HG02943 (cell line): ENCODE data around the gene FOXO6.

Source experiments
- ATAC-seq: cut with Tn5 transposase; IDR thresholded peaks from one replicate; pipeline ENCODE4 v1.9.1; 2021; ENCODE audit warnings: mild to moderate bottlenecking, low read depth, moderate library complexity; ENCODE audit not compliant: unreplicated experiment

Gene FOXO6

DNA sequence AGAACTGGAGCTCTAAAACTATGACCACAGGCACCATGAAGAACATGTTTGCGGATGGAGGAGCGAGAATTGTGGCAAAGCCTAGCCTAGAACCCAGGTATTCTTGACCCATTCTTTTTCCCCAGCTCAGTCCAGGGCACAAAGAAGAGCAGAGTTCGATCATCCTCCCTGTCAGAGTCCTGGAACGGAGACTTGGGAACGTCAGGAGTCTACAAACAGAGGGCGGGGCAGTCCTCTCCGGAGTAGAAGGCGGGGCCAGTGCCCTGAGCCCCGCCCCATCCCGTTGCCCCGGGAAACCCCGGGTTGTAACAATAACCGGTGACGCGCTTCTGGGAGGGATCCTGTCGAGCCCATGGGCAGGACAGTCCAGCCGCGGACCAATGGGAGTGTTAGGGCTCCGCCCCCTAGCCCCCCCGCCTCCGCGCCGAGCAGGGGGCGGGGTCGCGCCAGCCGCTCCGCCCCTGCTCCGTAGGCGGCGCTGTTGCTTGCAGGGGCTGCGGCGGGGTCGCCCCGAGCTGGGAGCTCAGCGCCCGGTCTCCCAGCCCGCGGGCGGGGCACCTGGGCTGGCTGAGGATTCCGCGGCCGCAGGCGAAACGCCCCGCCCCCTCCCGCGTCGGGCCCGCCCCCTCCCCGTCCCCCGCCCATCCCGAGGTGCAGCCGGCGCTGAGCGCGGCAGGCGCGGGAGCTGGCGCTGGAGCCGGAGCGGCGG is at the start of gene FOXO6:
FOXO6 (plus strand) TSS at position 649 of the 709 bp plus-strand sequence.
- peak; percentile 76 for ATAC-seq

DNA sequence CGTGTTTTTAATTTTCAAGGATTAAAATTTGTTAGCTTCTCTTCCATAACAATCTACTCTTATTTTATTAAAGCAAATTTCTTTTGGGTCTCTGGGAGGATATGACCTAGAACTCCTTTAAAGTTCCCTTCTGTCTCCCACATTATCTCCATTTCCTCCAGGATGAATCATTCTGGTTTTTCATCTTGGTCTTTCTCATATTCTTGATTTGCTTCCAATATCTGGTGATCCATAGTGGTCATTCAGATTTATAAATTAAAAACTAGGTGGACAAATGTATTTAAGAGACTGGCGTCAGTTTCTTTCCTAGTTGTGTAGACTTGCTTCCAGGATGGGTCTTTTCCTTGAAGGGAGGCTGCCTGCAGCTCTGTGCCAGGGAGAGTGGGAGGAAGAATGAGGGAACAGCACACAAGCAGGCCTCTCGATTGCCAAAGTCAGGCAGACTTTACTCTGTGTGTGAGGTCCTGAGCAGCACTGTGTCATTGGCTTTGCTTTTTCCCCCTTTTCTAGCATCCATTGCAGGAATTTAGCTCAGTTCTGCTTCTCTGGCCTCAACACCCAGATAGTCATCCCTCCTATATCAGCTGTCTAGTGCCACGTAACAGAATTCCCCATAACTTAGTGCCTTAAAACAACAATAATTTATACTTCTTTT is 48.1 kb upstream of the FOXO6 start:
- no peak for ATAC-seq

DNA sequence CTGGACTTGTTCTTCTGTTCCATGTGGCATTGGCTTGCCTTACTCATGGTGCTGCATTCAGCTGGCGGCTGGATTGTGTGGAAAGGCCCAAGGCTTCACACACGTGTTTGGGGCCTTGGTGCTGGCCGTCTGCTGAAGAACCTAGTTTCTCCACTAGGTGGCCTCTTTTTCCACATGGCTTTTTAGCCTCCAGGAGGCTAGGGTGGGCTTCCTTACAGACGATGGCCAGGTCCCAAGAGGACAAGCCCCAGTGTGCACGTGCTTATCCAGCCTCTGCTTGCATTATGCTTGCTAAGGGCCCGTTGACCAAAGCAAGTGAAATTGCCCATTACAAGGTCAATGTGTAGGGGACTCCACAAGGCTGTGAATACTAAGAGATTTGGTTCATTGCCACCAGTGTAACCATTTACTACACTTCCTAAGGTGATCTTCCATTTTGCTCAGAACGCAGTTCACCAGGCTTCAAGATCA is 47.5 kb upstream of the FOXO6 start:
- ATAC-seq: no peak

DNA sequence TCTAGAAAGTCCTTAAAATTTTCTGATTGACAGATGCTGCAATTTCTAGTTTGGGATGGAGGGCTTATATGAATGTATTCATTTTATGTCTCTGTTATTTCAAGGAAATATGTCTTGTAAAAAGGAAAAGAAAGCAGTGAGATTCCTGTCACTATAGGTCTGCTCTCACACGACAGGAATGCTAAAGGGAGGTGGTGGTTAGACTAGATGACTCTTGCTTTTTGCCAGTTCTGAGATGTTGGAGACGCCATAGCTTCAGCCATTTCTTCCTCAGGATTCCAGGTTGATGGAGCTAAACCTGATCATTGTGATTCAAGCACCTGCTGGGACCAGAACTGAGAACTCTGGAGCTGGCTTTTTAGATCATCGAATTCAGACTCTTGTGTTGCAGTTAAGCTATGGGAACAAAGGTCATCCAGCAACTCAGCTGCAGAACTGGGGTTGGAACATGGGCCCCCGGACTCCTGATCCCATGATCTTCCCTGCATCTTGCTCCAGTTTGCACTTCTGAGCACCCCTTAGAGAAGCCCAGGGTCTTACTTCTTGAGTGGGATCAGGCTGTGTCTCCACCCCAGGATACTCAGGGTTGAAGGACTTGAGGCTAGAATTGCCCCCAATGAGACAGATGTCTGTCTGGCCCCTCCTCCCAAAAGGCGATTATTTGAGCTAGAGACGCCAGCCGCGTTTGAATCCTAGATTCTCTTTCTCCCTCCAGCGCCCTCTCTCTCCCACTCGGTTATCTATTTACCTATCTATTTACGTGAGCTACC is 46.7 kb upstream of the FOXO6 start:
- no peak for ATAC-seq

DNA sequence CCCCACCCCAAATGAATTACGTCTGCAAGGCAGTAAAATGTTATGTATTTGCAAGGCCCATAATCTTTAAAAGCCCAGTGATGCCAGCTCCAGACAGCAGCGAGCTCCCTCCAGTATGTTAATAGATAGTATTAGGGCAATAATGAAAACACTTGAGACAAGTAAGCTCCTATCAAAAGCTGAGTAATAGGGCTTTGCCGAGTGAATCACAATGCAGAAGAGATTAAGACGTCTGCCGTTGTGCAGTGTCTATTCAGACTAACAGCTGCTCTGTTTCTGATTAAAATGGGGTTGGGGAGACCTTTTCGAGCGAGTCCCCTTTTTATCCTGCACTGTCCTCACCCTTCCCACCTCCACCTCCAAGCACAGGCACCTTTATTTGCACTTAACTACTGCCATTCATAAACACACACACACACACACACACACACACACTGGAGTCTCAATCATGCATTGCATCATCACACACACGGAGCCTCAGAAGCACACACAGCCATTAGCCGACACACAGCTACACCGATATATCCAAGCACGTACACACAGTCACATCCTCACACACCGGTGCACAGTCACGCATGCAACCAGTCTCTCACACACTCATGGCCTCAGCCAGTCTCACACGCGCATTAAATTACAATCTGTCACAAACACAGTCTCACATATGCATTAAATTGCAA is 46.0 kb upstream of the FOXO6 start:
- ATAC-seq: no peak

DNA sequence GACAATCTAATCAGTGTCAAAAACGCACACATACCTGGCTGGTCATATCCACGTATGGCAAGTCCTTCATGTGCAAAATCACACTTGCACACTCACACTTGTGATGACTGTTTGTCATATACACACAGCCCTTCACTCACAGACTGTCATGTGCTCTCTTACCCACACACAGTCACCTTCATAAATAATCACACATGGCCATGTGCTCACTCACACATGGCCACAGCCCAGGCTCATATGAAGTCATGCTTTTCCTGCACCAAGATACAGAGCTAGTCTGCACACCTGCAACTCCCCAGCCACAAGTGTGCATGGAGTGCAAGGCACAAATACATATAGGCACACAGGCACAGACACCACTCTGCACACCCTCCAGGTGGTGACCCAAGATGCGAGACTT is 45.4 kb upstream of the FOXO6 start:
- no peak for ATAC-seq

DNA sequence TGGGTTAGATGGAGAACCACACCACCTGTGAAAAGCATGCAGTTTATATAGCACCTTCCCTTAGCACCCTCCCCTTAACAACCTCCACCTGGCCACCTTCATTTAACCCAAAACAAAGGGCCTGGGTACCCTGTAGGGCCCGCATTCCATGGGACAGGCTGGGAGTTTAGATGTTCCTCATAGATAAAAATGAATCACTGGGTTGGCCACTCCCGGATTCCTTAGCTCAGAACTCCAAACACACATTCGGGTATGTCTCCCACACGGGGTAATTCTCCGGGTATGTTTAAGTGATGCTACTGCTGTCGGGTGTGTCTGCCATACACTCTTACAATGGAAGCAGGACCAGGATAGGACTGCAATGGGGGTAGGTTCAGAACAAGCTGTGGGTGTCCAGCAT is 43.9 kb upstream of the FOXO6 start:
- no peak for ATAC-seq

DNA sequence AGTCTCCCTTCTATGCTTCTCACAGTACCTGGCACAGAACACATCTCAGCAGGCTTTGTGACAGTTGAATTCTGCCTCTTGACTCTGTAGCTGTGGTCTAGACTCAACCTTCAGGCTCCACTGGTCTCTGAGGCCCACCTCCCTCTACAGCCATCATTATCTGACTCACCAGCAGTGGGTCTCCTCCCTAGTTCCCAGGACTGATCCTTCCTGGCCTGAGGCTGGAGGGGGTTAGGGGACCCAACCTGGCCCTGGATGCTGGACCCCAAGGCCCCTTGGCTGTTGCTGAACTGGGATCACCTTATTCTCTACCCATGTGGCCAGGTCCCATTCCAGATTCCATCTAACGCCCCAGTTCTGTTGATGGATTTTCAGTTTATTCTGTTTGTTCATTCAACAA is 43.1 kb upstream of the FOXO6 start:
- ATAC-seq: no peak

DNA sequence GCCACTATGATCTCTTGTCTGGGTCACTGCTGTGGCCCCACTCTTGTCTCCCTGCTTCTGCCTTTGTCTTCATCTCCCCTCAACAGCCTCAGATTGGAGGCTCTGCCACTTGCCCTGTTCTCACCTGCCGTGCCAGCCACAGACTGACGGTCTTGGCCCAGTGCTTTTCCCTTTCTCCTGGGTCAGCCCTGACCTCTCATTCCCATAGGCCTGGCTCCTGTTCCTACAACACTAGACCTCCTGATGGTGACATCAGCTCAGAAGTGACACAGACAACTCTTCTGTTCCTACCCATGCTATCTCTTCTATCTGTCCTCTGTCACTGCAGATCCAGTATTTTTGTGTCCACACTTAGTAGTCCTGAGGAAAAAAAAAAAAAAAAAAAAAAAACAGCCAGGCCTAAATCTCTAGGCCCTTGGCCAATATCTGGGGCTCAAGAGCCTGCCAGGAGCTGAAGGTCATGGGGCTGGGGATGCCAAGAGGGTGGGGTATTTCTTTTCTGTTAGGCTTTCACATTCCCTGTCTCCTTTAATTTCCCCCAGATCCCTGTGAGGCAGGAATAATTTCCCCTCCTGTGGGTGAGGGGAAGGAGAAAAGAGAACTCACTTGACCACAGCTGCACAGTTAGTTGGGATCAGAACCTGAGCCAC is 42.0 kb upstream of the FOXO6 start:
- no peak for ATAC-seq

DNA sequence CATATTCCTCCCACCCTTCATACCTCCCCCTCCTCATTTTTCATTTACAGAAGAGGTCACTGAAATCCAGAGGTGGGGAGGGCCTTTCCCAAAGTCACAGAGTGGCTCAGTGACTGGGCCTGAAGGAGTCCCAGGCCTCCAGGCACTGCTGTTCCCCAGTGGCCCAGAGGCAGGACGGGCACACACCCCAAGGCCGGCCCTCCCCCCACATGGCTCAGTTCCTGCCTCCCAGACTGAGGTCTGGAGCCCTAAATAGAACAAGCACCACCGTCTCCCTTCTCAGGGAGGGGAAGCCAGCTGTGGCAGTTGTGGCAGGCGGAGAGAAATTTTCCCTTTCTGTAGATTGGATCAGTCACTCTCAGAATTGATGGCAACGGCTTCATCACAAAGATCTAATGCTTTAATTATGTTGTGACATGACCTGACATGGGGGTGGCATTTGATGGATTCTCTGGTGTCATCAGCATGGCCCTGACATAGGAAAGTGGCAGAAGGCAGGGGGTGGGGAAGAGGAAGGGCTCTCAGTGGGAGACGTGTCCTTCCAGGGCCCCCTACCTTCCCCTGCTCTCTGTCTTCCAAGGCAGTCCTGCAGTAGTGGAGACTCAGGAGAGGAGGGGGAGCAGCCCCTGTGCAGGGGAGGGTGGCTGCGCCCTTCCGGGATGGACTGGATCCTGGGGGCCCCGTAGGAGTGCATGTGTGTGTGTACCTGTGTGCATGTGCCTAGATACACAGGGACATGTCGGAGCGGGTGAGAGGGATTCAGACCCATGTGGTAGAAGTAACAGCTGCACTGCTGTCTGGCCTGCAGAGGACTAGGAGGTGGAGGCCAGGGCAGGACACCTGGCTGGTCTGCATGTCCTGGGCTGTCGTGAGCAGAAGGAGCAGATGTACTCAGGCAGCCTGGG is 41.2 kb upstream of the FOXO6 start:
- ATAC-seq: no peak

DNA sequence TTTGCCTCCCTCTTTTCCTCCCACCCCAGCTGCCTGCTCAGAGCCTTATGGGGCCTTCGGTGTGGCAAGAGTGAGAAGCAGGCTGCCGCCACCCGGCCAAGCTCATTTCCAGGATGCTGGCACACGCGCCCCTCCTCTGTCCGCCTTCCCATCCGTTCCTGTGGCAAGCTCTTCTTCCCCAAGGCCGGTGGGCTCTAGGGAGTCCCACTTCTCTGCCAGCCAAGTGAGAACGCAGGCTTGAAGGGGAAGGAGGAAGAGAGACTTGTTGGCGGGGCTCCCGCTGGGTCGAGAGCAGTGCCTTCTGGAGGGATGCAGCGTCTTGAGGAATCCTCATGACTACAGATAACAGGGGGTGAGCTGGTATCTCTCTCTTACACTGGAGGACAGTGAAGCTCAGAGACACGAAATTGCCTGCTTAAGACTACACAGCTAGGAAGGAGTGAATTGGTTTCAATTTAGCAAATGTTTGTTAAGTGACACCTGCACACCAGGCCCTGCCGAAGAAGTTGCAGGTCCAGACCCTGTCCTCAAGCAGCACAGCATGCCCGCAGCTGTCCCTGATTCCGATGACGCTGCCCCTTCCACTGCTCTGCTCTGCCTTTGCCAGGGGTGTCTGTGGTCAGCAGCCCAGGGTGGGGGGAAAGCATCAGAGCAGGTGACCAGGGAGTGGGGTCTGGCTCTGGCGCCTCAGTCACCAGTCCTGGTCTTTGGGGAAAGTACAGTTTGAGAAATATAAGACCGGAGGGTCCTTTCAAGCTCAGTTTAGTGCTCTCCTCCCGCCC is 40.1 kb upstream of the FOXO6 start:
- no peak for ATAC-seq

DNA sequence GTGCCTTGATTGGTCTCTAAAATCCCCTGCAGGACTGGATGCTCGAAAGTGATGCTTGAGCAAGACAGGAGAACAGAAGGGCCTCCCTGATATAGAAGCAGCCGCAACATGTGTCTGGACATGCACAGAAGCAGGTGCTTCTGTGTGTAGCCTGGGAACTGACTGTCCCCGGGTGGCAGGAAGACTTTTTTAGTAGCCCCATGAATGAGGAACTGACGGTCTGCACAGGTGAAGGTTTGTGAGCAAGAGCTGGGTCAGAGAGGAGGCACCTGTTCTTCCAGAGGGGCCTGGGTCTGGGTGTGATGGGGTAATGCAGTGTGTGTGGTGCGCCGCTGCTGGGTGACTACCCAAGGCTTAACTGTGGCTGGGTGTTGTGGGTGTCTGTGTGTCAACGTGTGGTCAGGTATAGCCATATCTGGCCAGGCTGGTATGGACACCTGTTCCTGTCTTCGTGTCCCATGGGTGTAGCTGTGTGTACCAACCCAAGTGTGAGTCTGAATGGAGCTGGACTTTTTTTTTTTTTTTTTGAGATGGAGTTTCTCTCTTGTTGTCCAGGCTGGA is 39.1 kb upstream of the FOXO6 start:
- ATAC-seq: no peak

DNA sequence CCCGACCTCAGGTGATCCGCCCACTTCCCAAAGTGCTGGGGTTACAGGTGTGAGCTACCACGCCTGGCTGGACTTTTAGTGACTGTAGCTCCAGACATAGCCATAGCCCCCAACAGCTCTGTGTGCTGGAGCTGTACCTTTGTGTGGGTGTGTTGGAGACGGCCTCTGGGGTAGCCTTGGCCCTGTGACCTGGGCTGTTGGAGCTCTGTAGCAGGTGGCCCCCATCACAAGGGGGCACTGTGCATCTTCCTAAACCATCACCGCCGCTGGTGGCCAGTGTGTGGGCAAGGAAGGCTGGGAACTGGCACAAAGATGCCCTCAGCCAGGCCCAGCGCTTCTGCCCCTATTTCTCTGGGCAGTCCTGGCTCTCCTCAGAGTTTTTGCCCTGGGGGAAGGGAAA is 38.4 kb upstream of the FOXO6 start:
- no peak for ATAC-seq

DNA sequence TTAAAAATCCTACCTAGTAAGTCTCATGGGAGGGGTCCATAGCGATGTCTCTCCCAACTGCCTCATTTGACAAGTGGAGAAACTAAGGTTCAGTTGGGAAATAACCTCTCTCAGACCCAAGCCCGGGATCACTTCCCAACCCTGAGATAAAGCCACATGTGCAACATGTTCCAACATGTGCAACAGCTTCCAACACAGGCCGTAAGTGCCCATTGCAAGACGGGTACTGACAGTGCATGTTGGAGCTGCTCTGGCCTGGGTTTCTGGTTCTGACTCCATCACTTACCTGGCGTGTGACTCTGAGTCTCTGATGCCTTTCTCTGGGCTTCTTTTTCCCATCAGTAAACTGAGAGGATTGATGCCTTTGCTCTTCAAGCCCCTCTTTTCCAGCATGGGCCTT is 38.0 kb upstream of the FOXO6 start:
- no peak for ATAC-seq

DNA sequence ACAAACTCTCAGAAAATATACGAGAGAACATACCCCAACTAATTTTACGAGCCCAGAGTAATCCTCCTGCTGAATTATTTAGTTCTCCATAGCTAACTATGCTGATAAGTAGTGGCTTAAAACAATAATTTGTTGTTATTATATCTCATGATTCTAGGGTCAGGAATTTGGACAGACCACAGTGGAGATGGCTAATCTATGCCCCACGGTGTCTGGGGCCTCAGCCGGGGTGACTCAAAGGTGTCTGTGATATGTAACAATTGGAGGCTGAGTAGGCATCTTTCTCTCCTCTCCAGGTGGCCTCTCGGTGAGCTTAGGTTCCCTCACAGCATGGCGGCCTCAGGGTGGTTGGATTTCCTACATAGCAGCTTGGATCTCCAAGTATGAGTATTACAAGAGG is 35.4 kb upstream of the FOXO6 start:
- ATAC-seq: no peak

DNA sequence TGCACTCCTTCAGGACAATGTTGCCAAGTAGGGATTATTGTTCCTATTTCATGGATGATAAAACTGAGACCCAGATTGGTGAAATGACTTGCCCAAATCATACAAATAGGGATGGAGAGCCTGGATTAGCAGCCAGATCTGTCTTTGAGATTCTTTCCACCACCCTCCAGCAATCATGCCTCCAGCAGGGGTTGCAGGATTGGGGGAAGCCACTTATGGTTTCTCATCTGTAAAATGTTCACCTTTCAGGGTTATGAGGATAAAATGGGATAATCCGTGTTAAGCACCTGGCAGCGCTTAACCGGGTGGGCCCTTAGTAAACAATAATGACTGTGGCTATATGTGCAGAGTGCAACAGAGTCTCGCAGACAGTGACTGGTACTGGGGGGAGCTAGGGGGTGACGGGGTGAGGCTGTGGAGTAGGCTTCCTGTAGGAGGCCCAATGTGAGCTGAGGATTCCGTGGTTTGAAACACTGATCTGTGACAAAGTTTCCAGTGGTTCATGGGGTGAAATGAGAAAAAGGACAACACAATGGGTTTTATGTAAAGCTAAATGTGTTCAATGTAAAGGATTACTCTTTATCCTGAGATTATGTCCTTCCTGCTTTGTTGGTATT is 33.7 kb upstream of the FOXO6 start:
- no peak for ATAC-seq

DNA sequence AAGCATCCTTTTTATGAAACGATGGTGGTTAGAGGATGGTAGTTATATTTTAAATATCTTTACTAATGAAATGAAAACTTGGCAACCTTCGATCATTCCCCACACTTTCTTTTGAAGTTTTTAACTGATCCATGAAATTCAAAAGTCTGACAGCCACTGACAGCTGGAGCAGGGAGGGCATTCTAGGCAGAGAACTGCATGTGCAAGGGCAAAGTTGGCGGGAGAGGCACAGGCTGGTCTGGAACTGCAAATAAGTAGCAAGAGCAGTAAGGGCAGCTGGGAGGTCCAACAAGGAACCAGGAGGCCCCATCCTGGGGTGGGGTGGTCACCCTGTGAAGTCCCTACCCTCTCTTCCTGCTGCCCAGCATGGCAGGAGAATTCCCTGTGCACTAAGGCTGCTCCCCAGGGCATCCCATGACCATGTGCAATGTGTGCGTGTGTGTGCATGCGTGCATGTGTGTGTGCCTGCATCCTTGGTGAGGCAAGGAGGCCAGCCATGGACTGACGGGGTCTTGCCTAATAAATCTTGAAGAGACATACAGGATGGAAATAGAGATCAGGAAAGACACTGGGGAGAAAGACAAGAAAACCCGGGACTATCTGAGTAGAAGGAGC is 33.1 kb upstream of the FOXO6 start:
- ATAC-seq: no peak
